Fibroblast of skin of back (primary cell): ENCODE data around the gene FBP1.

Experiments used
- DNase-seq: peaks from one replicate; pipeline ENCODE4 v3.0.0-alpha.2; 2013

FBP1 gene

GRCh38 chr9:94655739-94656138, 16.4 kb upstream of the FBP1 start:
- no peak for DNase-seq

GRCh38 chr9:94654165-94654894, 15.0 kb upstream of the FBP1 start:
- DNase-seq, result no peak

- no peak for DNase-seq
These were observed 11.6 kb upstream of the FBP1 start for GRCh38 chr9:94650949-94651348.

GRCh38 chr9:94649100-94649819, 9.9 kb upstream of the FBP1 start:
- DNase-seq, result peak; percentile 77

- no peak for DNase-seq
These were observed 8.9 kb upstream of the FBP1 start for GRCh38 chr9:94648185-94648584.

GRCh38 chr9:94645901-94646300, 6.6 kb upstream of the FBP1 start:
- DNase-seq, result no peak

- DNase-seq, result no peak
These were observed 5.2 kb upstream of the FBP1 start for GRCh38 chr9:94644543-94644942.

- DNase-seq, result no peak
These were observed 4.4 kb upstream of the FBP1 start for GRCh38 chr9:94643741-94644140.

- DNase-seq, result no peak
These were observed 3.9 kb upstream of the FBP1 start for GRCh38 chr9:94643176-94643575.

GRCh38 chr9:94642501-94642900, 3.2 kb upstream of the FBP1 start:
- DNase-seq, result no peak

GRCh38 chr9:94639999-94640376, 670 bp upstream of the FBP1 start:
- no peak for DNase-seq

- DNase-seq, result no peak
These were observed 820 bp downstream of the FBP1 start for GRCh38 chr9:94638335-94639060.

- DNase-seq, result no peak
These were observed 6.6 kb downstream of the FBP1 start for GRCh38 chr9:94632737-94633136.

GRCh38 chr9:94631599-94631998, 7.7 kb downstream of the FBP1 start:
- no peak for DNase-seq

GRCh38 chr9:94630833-94631232, 8.5 kb downstream of the FBP1 start:
- DNase-seq, result no peak

- no peak for DNase-seq
These were observed 9.0 kb downstream of the FBP1 start for GRCh38 chr9:94630281-94630680.

- no peak for DNase-seq
These were observed 12.0 kb downstream of the FBP1 start for GRCh38 chr9:94627287-94627686.

- no peak for DNase-seq
These were observed 13.5 kb downstream of the FBP1 start for GRCh38 chr9:94625835-94626234.

GRCh38 chr9:94624629-94625028, 14.7 kb downstream of the FBP1 start:
- DNase-seq, result peak; percentile 20

- peak; percentile 29 for DNase-seq
These were observed 16.1 kb downstream of the FBP1 start for GRCh38 chr9:94623253-94623652.

- DNase-seq, result no peak
These were observed 17.1 kb downstream of the FBP1 start for GRCh38 chr9:94622087-94622800.

- DNase-seq, result no peak
These were observed 20.3 kb downstream of the FBP1 start for GRCh38 chr9:94619026-94619425.

GRCh38 chr9:94613003-94613402, 26.3 kb downstream of the FBP1 start:
- DNase-seq, result no peak
